Measurements from ENCODE around the gene INPP5E. TPM values are rescaled to one million over a fixed set of nuclear protein-coding genes. Genes with fewer than 3 reads are reported as not detected.
A peak's percentile ranks its signal among the peaks of the same experiment; 100 is the strongest.

The INPP5E gene
- polyA plus RNA-seq, 2 of the 4 experiments (the other 2 are of a cell fraction): 5.2 to 11.2 TPM

GRCh38 chr9:136453326-136453725, 13.7 kb upstream of the INPP5E start:
- ATAC-seq (no peak), DNase-seq (ENCODE audit: low read depth in 1 of 2, low spot score in 1 of 2) (no peak), FAIRE-seq (no peak)
- no peak overlapping the region for H3K27ac ChIP-seq
- no peak overlapping the region for H3K4me3 ChIP-seq
- no peak overlapping the region for H3K4me2 ChIP-seq
- ChIA-PET CTCF (interaction anchor here (0.9 to 1.8 kb wide), 4 partner anchors 10 to 24 kb away, joined by 3 to 9 read pairs (median 3); no protein-coding TSS in a partner anchor), POLR2A (no interaction called here)
- TF ChIP-seq KDM1A (IDR thresholded peaks at IDR 0.05; ENCODE audit: low read depth) (no peak), EP300 (IDR thresholded peaks at IDR 0.05) (no peak), NPAS2 (CRISPR knock-in tag; IDR thresholded peaks at IDR 0.05; ENCODE audit: borderline replicate concordance) (no peak), MYC (IDR thresholded peaks at IDR 0.05; ENCODE audit: borderline replicate concordance, low read length) (no peak), NR3C1 (IDR thresholded peaks at IDR 0.05) (no peak), KDM5A (IDR thresholded peaks at IDR 0.05) (no peak), NFE2L2 (conservative IDR thresholded peaks at IDR 0.05; ENCODE audit: low read length) (no peak)
- H3K4me1 ChIP-seq: no peaks in the 10 kb centered on the region
- WGBS (ENCODE audit: missing lambda C conversion rate): 92% methylated on average over 11 of the region's 11 CpGs
- no peaks in the 10 kb centered on the region for H3K9me3 ChIP-seq

DNA sequence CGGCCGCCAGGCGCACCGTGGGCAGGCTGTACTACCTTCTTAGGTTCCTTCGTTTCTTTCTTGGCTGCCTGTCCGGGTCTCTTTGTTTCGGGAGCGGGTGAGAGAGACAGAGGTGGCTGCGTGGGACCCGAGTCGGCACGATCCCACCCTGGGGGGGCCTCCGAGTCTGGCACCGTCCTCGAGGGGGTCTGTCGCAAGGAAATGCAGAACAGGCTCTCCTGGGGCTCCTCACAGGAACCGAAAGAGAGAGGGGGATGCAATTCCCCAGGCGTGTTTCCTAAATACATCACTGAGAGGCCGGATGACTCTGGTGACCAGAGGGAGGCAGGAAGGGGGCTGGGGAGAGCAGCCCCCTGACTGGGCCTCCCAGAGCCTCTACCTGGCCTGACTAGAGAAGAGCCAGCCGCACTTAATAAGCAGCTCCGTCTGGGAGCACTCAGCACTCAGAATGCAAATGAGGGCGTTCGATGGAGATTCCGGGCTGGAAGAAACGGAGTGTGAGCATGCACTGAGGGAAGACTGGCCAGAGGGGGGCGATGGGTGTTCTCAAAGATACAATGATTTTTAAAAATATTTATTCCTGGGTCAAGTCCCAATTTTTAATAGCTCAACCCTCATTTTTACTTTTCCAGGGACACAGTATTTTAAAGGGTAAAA, 11.7 kb upstream of the INPP5E start:
- FAIRE-seq: no peak
- Histone ChIP-seq H3K27ac (no peak overlapping the region), H3K4me1 (no peaks in the 10 kb centered on the region), H3K9me3 (no peaks in the 10 kb centered on the region), H3K4me2 (no peak overlapping the region), H3K4me3 (no peak overlapping the region)
- no peak for ATAC-seq
- DNase-seq (ENCODE audit: low read depth in 1 of 2, low spot score in 1 of 2): no peak
- ChIA-PET POLR2A (no interaction called here), CTCF (interaction anchor here (0.9 to 1.1 kb wide), 2 partner anchors 9 to 11 kb away, joined by 4 read pairs; no protein-coding TSS in a partner anchor)
- TF ChIP-seq CTCF (IDR thresholded peaks at IDR 0.05) (0 out of 3 replicates have a peak, but pooled peaks have one; percentile 5), RAD21 (conservative IDR thresholded peaks at IDR 0.05 in 1 of 2, IDR thresholded peaks at IDR 0.05 in 1 of 2) (no peak)
- WGBS (ENCODE audit: missing lambda C conversion rate): 96% methylated on average over 25 of the region's 26 CpGs

GRCh38 chr9:136448655-136449054, 9.0 kb upstream of the INPP5E start:
- Histone ChIP-seq H3K4me1 (no peaks in the 10 kb centered on the region), H3K4me3 (no peak overlapping the region), H3K9me3 (no peaks in the 10 kb centered on the region), H3K4me2 (no peak overlapping the region), H3K27ac (no peak overlapping the region)
- ChIA-PET CTCF (interaction anchor here (1.8 to 2.3 kb wide), 2 partner anchors 8 to 40 kb away, joined by 5 to 11 read pairs; no protein-coding TSS in a partner anchor), POLR2A (no interaction called here)
- TF ChIP-seq USF2 (IDR thresholded peaks at IDR 0.05) (no peak), FOSB (CRISPR knock-in tag; IDR thresholded peaks at IDR 0.05) (no peak), TP53 (CRISPR knock-in tag; IDR thresholded peaks at IDR 0.05) (no peak), ZNF302 (CRISPR knock-in tag; IDR thresholded peaks at IDR 0.05) (no peak), ZC3H11A (IDR thresholded peaks at IDR 0.05) (no peak), KDM5A (IDR thresholded peaks at IDR 0.05) (no peak), ZSCAN20 (CRISPR knock-in tag; IDR thresholded peaks at IDR 0.05) (no peak), NPAS2 (CRISPR knock-in tag; IDR thresholded peaks at IDR 0.05; ENCODE audit: borderline replicate concordance) (no peak), CTCF (IDR thresholded peaks at IDR 0.05) (no peak), HOXB13 (CRISPR knock-in tag; IDR thresholded peaks at IDR 0.05; ENCODE audit: low read depth) (no peak), JUNB (IDR thresholded peaks at IDR 0.05) (no peak), TFCP2L1 (CRISPR knock-in tag; IDR thresholded peaks at IDR 0.05) (no peak), CBX2 (IDR thresholded peaks at IDR 0.05; ENCODE audit: borderline replicate concordance, low read depth) (no peak), FOSL2 (IDR thresholded peaks at IDR 0.05) (no peak), FOSL2 (CRISPR knock-in tag; IDR thresholded peaks at IDR 0.05) (no peak)
- TF ChIP-seq, protein P1, sequence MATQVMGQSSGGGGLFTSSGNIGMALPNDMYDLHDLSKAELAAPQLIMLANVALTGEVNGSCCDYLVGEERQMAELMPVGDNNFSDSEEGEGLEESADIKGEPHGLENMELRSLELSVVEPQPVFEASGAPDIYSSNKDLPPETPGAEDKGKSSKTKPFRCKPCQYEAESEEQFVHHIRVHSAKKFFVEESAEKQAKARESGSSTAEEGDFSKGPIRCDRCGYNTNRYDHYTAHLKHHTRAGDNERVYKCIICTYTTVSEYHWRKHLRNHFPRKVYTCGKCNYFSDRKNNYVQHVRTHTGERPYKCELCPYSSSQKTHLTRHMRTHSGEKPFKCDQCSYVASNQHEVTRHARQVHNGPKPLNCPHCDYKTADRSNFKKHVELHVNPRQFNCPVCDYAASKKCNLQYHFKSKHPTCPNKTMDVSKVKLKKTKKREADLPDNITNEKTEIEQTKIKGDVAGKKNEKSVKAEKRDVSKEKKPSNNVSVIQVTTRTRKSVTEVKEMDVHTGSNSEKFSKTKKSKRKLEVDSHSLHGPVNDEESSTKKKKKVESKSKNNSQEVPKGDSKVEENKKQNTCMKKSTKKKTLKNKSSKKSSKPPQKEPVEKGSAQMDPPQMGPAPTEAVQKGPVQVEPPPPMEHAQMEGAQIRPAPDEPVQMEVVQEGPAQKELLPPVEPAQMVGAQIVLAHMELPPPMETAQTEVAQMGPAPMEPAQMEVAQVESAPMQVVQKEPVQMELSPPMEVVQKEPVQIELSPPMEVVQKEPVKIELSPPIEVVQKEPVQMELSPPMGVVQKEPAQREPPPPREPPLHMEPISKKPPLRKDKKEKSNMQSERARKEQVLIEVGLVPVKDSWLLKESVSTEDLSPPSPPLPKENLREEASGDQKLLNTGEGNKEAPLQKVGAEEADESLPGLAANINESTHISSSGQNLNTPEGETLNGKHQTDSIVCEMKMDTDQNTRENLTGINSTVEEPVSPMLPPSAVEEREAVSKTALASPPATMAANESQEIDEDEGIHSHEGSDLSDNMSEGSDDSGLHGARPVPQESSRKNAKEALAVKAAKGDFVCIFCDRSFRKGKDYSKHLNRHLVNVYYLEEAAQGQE (IDR thresholded peaks at IDR 0.05): no peak
- no peak for ATAC-seq
- no peak for FAIRE-seq
- no peak for DNase-seq (ENCODE audit: low read depth in 1 of 2, low spot score in 1 of 2)
- 88% methylated on average over 3 of the region's 3 CpGs for WGBS (ENCODE audit: missing lambda C conversion rate)
